Activated naive CD8-positive, alpha-beta T cell (primary cell): Measurements from ENCODE around the gene COL27A1.

Source experiments
- H3K27ac Mint-ChIP-seq: one replicate; pipeline ENCODE4 v1.8.0; 2021; ENCODE audit warnings: mixed read lengths
- H3K27me3 Mint-ChIP-seq: one replicate; pipeline ENCODE4 v1.8.0; 2021; ENCODE audit warnings: mixed read lengths
- H3K36me3 Mint-ChIP-seq: one replicate; pipeline ENCODE4 v1.8.0; 2021; ENCODE audit warnings: mixed read lengths
- H3K4me1 Mint-ChIP-seq: one replicate; pipeline ENCODE4 v1.8.0; 2021; ENCODE audit warnings: low read depth, mixed read lengths
- H3K4me3 Mint-ChIP-seq: one replicate; pipeline ENCODE4 v1.8.0; 2021; ENCODE audit warnings: mild to moderate bottlenecking, mixed read lengths
- H3K9me3 Mint-ChIP-seq: one replicate; pipeline ENCODE4 v1.8.0; 2021; ENCODE audit warnings: low read depth, mixed read lengths

Gene COL27A1

GRCh38 chr9:114270120-114270975 is 115.0 kb downstream of the COL27A1 start:
- no peaks in the 10 kb centered on the region for H3K4me1 Mint-ChIP-seq
- no peaks in the 10 kb centered on the region for H3K36me3 Mint-ChIP-seq
- no peaks in the 10 kb centered on the region for H3K9me3 Mint-ChIP-seq
- no peak overlapping the region for H3K27ac Mint-ChIP-seq
- H3K4me3 Mint-ChIP-seq = no peak overlapping the region
- H3K27me3 Mint-ChIP-seq = no peaks in the 10 kb centered on the region

GRCh38 chr9:114271556-114272510 is 116.5 kb downstream of the COL27A1 start:
- Mint-ChIP-seq H3K36me3 (no peaks in the 10 kb centered on the region), H3K27me3 (no peaks in the 10 kb centered on the region), H3K27ac (no peak overlapping the region), H3K9me3 (no peaks in the 10 kb centered on the region), H3K4me3 (no peak overlapping the region), H3K4me1 (no peaks in the 10 kb centered on the region)

- H3K9me3 Mint-ChIP-seq = no peaks in the 10 kb centered on the region
- H3K27me3 Mint-ChIP-seq = no peaks in the 10 kb centered on the region
- no peaks in the 10 kb centered on the region for H3K36me3 Mint-ChIP-seq
- no peak overlapping the region for H3K4me3 Mint-ChIP-seq
- H3K4me1 Mint-ChIP-seq = no peaks in the 10 kb centered on the region
- H3K27ac Mint-ChIP-seq = no peak overlapping the region
Observed at GRCh38 chr9:114272739-114273431, 117.5 kb downstream of the COL27A1 start.

- H3K36me3 Mint-ChIP-seq = peaks cover 2% of the 10 kb centered on the region
- no peaks in the 10 kb centered on the region for H3K9me3 Mint-ChIP-seq
- no peaks in the 10 kb centered on the region for H3K27me3 Mint-ChIP-seq
- no peak overlapping the region for H3K27ac Mint-ChIP-seq
- no peaks in the 10 kb centered on the region for H3K4me1 Mint-ChIP-seq
- H3K4me3 Mint-ChIP-seq = no peak overlapping the region
Observed at GRCh38 chr9:114273461-114273881, 118.1 kb downstream of the COL27A1 start.

DNA sequence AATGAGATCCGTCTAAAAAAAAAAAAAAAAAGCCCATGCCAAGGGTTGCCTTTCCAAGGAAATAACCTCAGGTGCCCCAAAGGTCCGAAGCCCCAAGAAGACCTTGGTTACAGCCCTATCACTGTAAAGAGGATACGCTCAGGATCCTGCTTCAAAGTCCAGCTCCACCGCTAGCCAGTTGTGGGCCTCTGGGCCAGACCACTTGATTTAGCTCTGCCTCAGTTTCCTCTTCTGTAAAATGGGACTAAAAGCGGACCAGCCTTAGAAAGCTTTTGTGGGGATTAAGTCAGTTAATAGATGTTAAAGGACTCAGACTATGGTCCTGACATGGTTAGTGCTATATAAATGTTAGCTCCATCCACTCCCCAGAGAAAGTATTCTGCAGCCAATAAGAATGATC is 118.9 kb downstream of the COL27A1 start:
- Mint-ChIP-seq H3K27ac (no peak overlapping the region), H3K4me1 (no peaks in the 10 kb centered on the region), H3K4me3 (no peak overlapping the region), H3K9me3 (no peaks in the 10 kb centered on the region), H3K27me3 (no peaks in the 10 kb centered on the region), H3K36me3 (peaks cover 2% of the 10 kb centered on the region)

DNA sequence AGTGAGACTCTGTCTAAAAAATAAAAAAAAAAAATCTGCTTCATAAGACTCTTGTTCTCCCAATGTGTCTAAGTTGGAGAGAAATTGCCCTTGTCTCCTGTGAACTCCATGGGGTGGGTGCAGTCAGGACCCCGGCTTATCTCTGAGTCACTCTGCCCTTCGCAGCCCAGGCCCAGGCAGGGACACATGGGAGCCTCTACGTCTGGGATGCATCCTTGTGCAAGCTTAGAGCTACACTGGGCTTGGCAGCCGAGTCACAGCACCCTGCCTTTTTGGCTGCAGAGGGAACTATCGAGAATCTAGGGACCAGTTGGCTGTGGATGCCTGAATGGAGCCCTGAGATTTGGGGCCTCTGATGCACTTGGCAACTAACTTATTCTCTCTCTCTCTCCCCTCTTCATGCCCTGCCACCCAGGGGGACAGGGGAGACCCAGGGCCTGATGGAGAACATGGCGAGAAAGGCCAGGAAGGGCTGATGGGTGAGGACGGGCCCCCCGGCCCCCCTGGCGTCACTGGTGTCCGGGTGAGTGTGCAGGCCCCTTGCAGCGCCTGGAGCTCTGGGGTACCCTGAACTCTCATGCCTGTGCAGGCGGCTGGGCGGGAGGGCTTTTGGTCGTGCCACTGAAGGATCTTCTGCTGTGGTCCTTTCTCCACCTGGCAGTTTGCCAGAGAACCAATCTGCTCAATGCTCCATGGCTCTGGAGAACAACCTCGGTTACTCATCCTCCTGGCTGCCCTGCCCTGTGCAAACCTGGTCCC is 120.1 kb downstream of the COL27A1 start:
- Mint-ChIP-seq H3K27ac (no peak overlapping the region), H3K36me3 (peaks cover 2% of the 10 kb centered on the region), H3K4me1 (no peaks in the 10 kb centered on the region), H3K27me3 (no peaks in the 10 kb centered on the region), H3K4me3 (no peak overlapping the region), H3K9me3 (no peaks in the 10 kb centered on the region)

- Mint-ChIP-seq H3K27me3 (no peaks in the 10 kb centered on the region), H3K4me1 (no peaks in the 10 kb centered on the region), H3K4me3 (no peak overlapping the region), H3K9me3 (no peaks in the 10 kb centered on the region), H3K36me3 (peaks cover 2% of the 10 kb centered on the region), H3K27ac (no peak overlapping the region)
Observed at GRCh38 chr9:114276908-114277821, 121.8 kb downstream of the COL27A1 start.

GRCh38 chr9:114278356-114278755 is 123.0 kb downstream of the COL27A1 start:
- H3K4me1 Mint-ChIP-seq = no peaks in the 10 kb centered on the region
- H3K36me3 Mint-ChIP-seq = peaks cover 2% of the 10 kb centered on the region
- H3K9me3 Mint-ChIP-seq = no peaks in the 10 kb centered on the region
- no peak overlapping the region for H3K4me3 Mint-ChIP-seq
- H3K27ac Mint-ChIP-seq = no peak overlapping the region
- H3K27me3 Mint-ChIP-seq = no peaks in the 10 kb centered on the region

- Mint-ChIP-seq H3K9me3 (no peaks in the 10 kb centered on the region), H3K4me1 (no peaks in the 10 kb centered on the region), H3K36me3 (peaks cover 2% of the 10 kb centered on the region), H3K27me3 (no peaks in the 10 kb centered on the region), H3K27ac (no peak overlapping the region), H3K4me3 (no peak overlapping the region)
Observed at GRCh38 chr9:114278881-114279570, 123.7 kb downstream of the COL27A1 start.

GRCh38 chr9:114279693-114280092 is 124.4 kb downstream of the COL27A1 start:
- Mint-ChIP-seq H3K9me3 (no peaks in the 10 kb centered on the region), H3K27ac (no peak overlapping the region), H3K27me3 (no peaks in the 10 kb centered on the region), H3K4me1 (no peaks in the 10 kb centered on the region), H3K4me3 (no peak overlapping the region), H3K36me3 (peaks cover 2% of the 10 kb centered on the region)

GRCh38 chr9:114280636-114281472 is 125.5 kb downstream of the COL27A1 start:
- no peak overlapping the region for H3K27ac Mint-ChIP-seq
- peaks cover 2% of the 10 kb centered on the region for H3K36me3 Mint-ChIP-seq
- H3K27me3 Mint-ChIP-seq = no peaks in the 10 kb centered on the region
- no peak overlapping the region for H3K4me3 Mint-ChIP-seq
- no peaks in the 10 kb centered on the region for H3K9me3 Mint-ChIP-seq
- no peaks in the 10 kb centered on the region for H3K4me1 Mint-ChIP-seq

- H3K27ac Mint-ChIP-seq = no peak overlapping the region
- no peaks in the 10 kb centered on the region for H3K27me3 Mint-ChIP-seq
- H3K36me3 Mint-ChIP-seq = peaks cover 2% of the 10 kb centered on the region
- H3K4me1 Mint-ChIP-seq = no peaks in the 10 kb centered on the region
- no peak overlapping the region for H3K4me3 Mint-ChIP-seq
- no peaks in the 10 kb centered on the region for H3K9me3 Mint-ChIP-seq
Observed at GRCh38 chr9:114281473-114282103, 126.3 kb downstream of the COL27A1 start.
